ENCODE data around the gene PLXND1.

Gene PLXND1

GRCh38 chr3:129594409-129594808, 12.1 kb downstream of the PLXND1 start:
- no peak for TF ChIP-seq CTCF (IDR thresholded peaks at IDR 0.05; ENCODE audit: borderline replicate concordance, insufficient read depth, low read depth, low read length)
- no peak overlapping the region for H3K4me3 ChIP-seq (ENCODE audit: low read depth, low read length)

- TF ChIP-seq CTCF (IDR thresholded peaks at IDR 0.05; ENCODE audit: borderline replicate concordance, insufficient read depth, low read depth, low read length), result no peak
- no peak overlapping the region for H3K4me3 ChIP-seq (ENCODE audit: low read depth, low read length)
These were observed 12.7 kb downstream of the PLXND1 start for GRCh38 chr3:129593595-129594339.

GRCh38 chr3:129593230-129593594, 13.3 kb downstream of the PLXND1 start:
- no peak overlapping the region for H3K4me3 ChIP-seq (ENCODE audit: low read depth, low read length)
- no peak for TF ChIP-seq CTCF (IDR thresholded peaks at IDR 0.05; ENCODE audit: borderline replicate concordance, insufficient read depth, low read depth, low read length)

GRCh38 chr3:129592381-129593131, 13.9 kb downstream of the PLXND1 start:
- H3K4me3 ChIP-seq (ENCODE audit: low read depth, low read length), result no peak overlapping the region
- TF ChIP-seq CTCF (IDR thresholded peaks at IDR 0.05; ENCODE audit: borderline replicate concordance, insufficient read depth, low read depth, low read length), result no peak

- no peak for TF ChIP-seq CTCF (IDR thresholded peaks at IDR 0.05; ENCODE audit: borderline replicate concordance, insufficient read depth, low read depth, low read length)
- no peak overlapping the region for H3K4me3 ChIP-seq (ENCODE audit: low read depth, low read length)
These were observed 14.5 kb downstream of the PLXND1 start for GRCh38 chr3:129591932-129592331.

- no peak for TF ChIP-seq CTCF (IDR thresholded peaks at IDR 0.05; ENCODE audit: borderline replicate concordance, insufficient read depth, low read depth, low read length)
These were observed 16.3 kb downstream of the PLXND1 start for GRCh38 chr3:129590215-129590614.

More at GRCh38 chr3:129590215-129590614, 16.3 kb downstream of the PLXND1 start:
- no peak overlapping the region for H3K4me3 ChIP-seq (ENCODE audit: low read depth, low read length)

Measured in GM12875 (cell line).